SK-N-SH (cell line): ENCODE measurements around the gene WDR93. TPM values are rescaled to one million over a fixed set of nuclear protein-coding genes. Genes with fewer than 3 reads are reported as not detected.

Experiments
- CTCF ChIA-PET: fragments of 300-600, 350-600 bp; formaldehyde crosslinking; extraction: SDS; loops from one replicate; lab custom pipeline; 2021; lab: Yijun Ruan, JAX
- POLR2A ChIA-PET: fragments of 350-600 bp; sonication (Branson Sonifier 250); formaldehyde crosslinking; extraction: SDS; loops from one replicate; lab custom pipeline; 2020; ENCODE audit warnings: antibody characterized with exemption, inconsistent platforms; lab: Yijun Ruan, JAX
- DNase-seq: peaks from one replicate; pipeline ENCODE4 v3.0.0; 2012
- H2AFZ ChIP-seq: fragments of 200-600 bp; sonication (generic); 2 replicates; pipeline ENCODE4 v1.8.1; 2016; ENCODE audit warnings: antibody characterized with exemption, mild to moderate bottlenecking, low read depth
- H3F3A ChIP-seq: fragments of 200-600 bp; sonication (generic); replicated peaks from 2 replicates; pipeline ENCODE3; 2016; ENCODE audit warnings: antibody characterized with exemption, mild to moderate bottlenecking; ENCODE audit not compliant: insufficient read depth
- H3K27ac ChIP-seq, 2 experiments: fragments of 200-500 bp in 1 of 2; fragments of 200-600 bp in 1 of 2; sonication (Bioruptor generic) in 1 of 2; sonication (generic), shearing (Covaris generic) in 1 of 2; 2 replicates each; pipeline versions ENCODE4 v1.5.1 to v1.6.1; 2014 to 2016; ENCODE audit warnings: low read depth in 2 of 2, inconsistent platforms in 1 of 2, low read length in 1 of 2, mild to moderate bottlenecking in 1 of 2, mixed read lengths in 1 of 2
- H3K27me3 ChIP-seq: fragments of 200-600 bp; sonication (generic), shearing (Covaris generic); 2 replicates; pipeline ENCODE4 v1.6.1; 2016; ENCODE audit warnings: mixed run types; ENCODE audit not compliant: insufficient read depth
- H3K36me3 ChIP-seq, 2 experiments: fragments of 200-500 bp in 1 of 2; fragments of 200-600 bp in 1 of 2; sonication (Bioruptor generic) in 1 of 2; sonication (generic) in 1 of 2; replicated peaks in 1 of 2; 2 replicates each; pipeline versions ENCODE3 to v1.5.1; 2014 to 2016; ENCODE audit warnings: low read length in 1 of 2, mild to moderate bottlenecking in 1 of 2; ENCODE audit not compliant: insufficient read depth in 2 of 2, control insufficient read depth in 1 of 2
- H3K4me1 ChIP-seq, 2 experiments: fragments of 200-500 bp in 1 of 2; fragments of 200-600 bp in 1 of 2; sonication (Bioruptor generic) in 1 of 2; sonication (generic), shearing (Covaris generic) in 1 of 2; 2 replicates each; pipeline versions ENCODE4 v1.5.1 to v1.6.1; 2014 to 2016; ENCODE audit warnings: low read depth in 1 of 2, low read length in 1 of 2, mixed run types in 1 of 2; ENCODE audit not compliant: insufficient read depth in 2 of 2, control insufficient read depth in 1 of 2
- H3K4me2 ChIP-seq: fragments of 200-600 bp; sonication (generic), shearing (Covaris generic); 2 replicates; pipeline ENCODE4 v1.6.1; 2017; ENCODE audit warnings: mixed run types
- H3K4me3 ChIP-seq, 2 experiments: fragments of 200-500 bp in 1 of 2; fragments of 200-600 bp in 1 of 2; sonication (Bioruptor generic) in 1 of 2; sonication (generic), shearing (Covaris generic) in 1 of 2; 2 replicates each; pipeline versions ENCODE4 v1.5.1 to v1.8.1; 2014 to 2016; ENCODE audit warnings: low read depth in 2 of 2, inconsistent platforms in 1 of 2, low read length in 1 of 2, mild to moderate bottlenecking in 1 of 2, mixed read lengths in 1 of 2, moderate library complexity in 1 of 2
- H3K79me2 ChIP-seq: fragments of 200-600 bp; sonication (generic); 2 replicates; pipeline ENCODE4 v1.8.1; 2017; ENCODE audit warnings: mild to moderate bottlenecking; ENCODE audit not compliant: insufficient read depth
- H3K9ac ChIP-seq: fragments of 200-600 bp; sonication (generic); 2 replicates; pipeline ENCODE4 v1.6.1; 2017; ENCODE audit warnings: mixed run types
- H3K9me2 ChIP-seq: fragments of 200-600 bp; sonication (generic); 2 replicates; pipeline ENCODE4 v1.6.1; 2017; ENCODE audit warnings: mixed run types
- H3K9me3 ChIP-seq: fragments of 200-600 bp; sonication (generic); 2 replicates; pipeline ENCODE4 v1.6.1; 2017; ENCODE audit warnings: mixed run types, mild to moderate bottlenecking, moderate library complexity
- H4K20me1 ChIP-seq: fragments of 200-600 bp; sonication (generic); 2 replicates; pipeline ENCODE4 v1.6.1; 2017; ENCODE audit warnings: mild to moderate bottlenecking, mixed run types; ENCODE audit not compliant: insufficient read depth
- ELF1 ChIP-seq: IDR thresholded peaks from 2 replicates; pipeline ENCODE4 v1.4.0; 2012
- EP300 ChIP-seq, 2 experiments: IDR thresholded peaks; 2 replicates each; pipeline versions ENCODE4 v1.4.0 to v1.6.1; 2012; ENCODE audit warnings: borderline replicate concordance in 1 of 2, low read depth in 1 of 2, low read length in 1 of 2
- EZH2phosphoT487 ChIP-seq: fragments of 200-600 bp; sonication (generic); IDR thresholded peaks from 2 replicates; pipeline ENCODE4 v1.6.1; 2017; ENCODE audit warnings: low read depth, mixed run types, mild to moderate bottlenecking, antibody characterized with exemption, moderate library complexity, borderline replicate concordance
- FOXJ3 ChIP-seq: sonication (generic); formaldehyde crosslinking; IDR thresholded peaks from 2 replicates; pipeline ENCODE4 v1.5.1; 2020; ENCODE audit warnings: mild to moderate bottlenecking, missing genetic modification reagents
- GABPA ChIP-seq: IDR thresholded peaks from 2 replicates; pipeline ENCODE4 v1.4.0; 2012; ENCODE audit warnings: low read depth, mild to moderate bottlenecking
- IRF3 ChIP-seq: fragments of 150-350 bp; IDR thresholded peaks from 2 replicates; pipeline ENCODE4 v1.6.1; 2016; ENCODE audit warnings: mild to moderate bottlenecking, low read depth, low read length
- MAX ChIP-seq: IDR thresholded peaks from 2 replicates; pipeline ENCODE4 v1.4.0; 2012; ENCODE audit warnings: low read depth
- MXI1 ChIP-seq: IDR thresholded peaks from 2 replicates; pipeline ENCODE4 v1.6.1; 2012; ENCODE audit warnings: mild to moderate bottlenecking, low read depth, low read length, improper control_type of control experiment
- NFIC ChIP-seq: IDR thresholded peaks from 2 replicates; pipeline ENCODE4 v1.4.0; 2012; ENCODE audit warnings: borderline replicate concordance
- SIN3A ChIP-seq: IDR thresholded peaks from 2 replicates; pipeline ENCODE4 v1.6.1; 2012; ENCODE audit warnings: low read depth, mild to moderate bottlenecking, low read length, moderate library complexity, borderline replicate concordance
- TAF1 ChIP-seq: IDR thresholded peaks from 2 replicates; pipeline ENCODE4 v1.6.1; 2012; ENCODE audit warnings: low read depth, mild to moderate bottlenecking, low read length, moderate library complexity, borderline replicate concordance
- TEAD4 ChIP-seq: IDR thresholded peaks from 2 replicates; pipeline ENCODE4 v1.4.0; 2012; ENCODE audit warnings: mild to moderate bottlenecking, borderline replicate concordance; ENCODE audit not compliant: insufficient read depth
- USF1 ChIP-seq: IDR thresholded peaks from 2 replicates; pipeline ENCODE4 v1.4.0; 2012; ENCODE audit warnings: low read depth, borderline replicate concordance
- USF2 ChIP-seq: fragments of 150-350 bp; IDR thresholded peaks from 2 replicates; pipeline ENCODE4 v1.6.1; 2017; ENCODE audit warnings: antibody characterized with exemption, low read length, low read depth, borderline replicate concordance
- ZBTB33 ChIP-seq: IDR thresholded peaks from 2 replicates; pipeline ENCODE4 v1.4.0; 2012; ENCODE audit warnings: low read depth, borderline replicate concordance
- WGBS: methylation state at CpG from one replicate; pipeline ENCODE4 v1.1.6; 2017; ENCODE audit warnings: low lambda C conversion rate; 5-methylcytosine and 5-hydroxymethylcytosine counted together
- polyA plus RNA-seq, 3 experiments: library from polyadenylated mRNA; depleted of rRNA; stranded (reverse); fragments of >200 nt; gene quantifications; 2 replicates each; pipeline ENCODE4 v1.2.3, GENCODE V29; 2012

The WDR93 gene
- polyA plus RNA-seq, 1 of the 3 experiments (the other 2 are of a cell fraction), result 0.35 TPM

GRCh38 chr15:89693091-89693490 is 2.5 kb downstream of the WDR93 start:
- Histone ChIP-seq H3K4me2 (no peak overlapping the region), H2AFZ (no peak overlapping the region), H3K4me1 (no peaks in the 10 kb centered on the region; a peak in 2 of 4 replicates), H3K9me2 (no peaks in the 10 kb centered on the region), H3K9me3 (no peaks in the 10 kb centered on the region), H3K79me2 (peaks cover 8% of the 10 kb centered on the region; the same call in 1 of the 2 replicates), H3K27me3 (no peaks in the 10 kb centered on the region), H3F3A (peaks cover 6% of the 10 kb centered on the region), H3K27ac (no peak overlapping the region), H3K36me3 (no peaks in the 10 kb centered on the region), H3K9ac (no peak overlapping the region), H3K4me3 (no peak overlapping the region), H4K20me1 (no peaks in the 10 kb centered on the region)
- WGBS, result 7% methylated on average over 2 of the region's 2 CpGs
- POLR2A ChIA-PET, result no interaction called here
- CTCF ChIA-PET, result no interaction called here
- TF ChIP-seq MXI1, result no peak
- no peak for TF ChIP-seq ZBTB33
- DNase-seq, result no peak

- Histone ChIP-seq H3K79me2 (peaks cover 8% of the 10 kb centered on the region; the same call in 1 of the 2 replicates), H3K9me3 (no peaks in the 10 kb centered on the region), H4K20me1 (no peaks in the 10 kb centered on the region), H3K27me3 (no peaks in the 10 kb centered on the region), H3K36me3 (no peaks in the 10 kb centered on the region), H3K4me1 (no peaks in the 10 kb centered on the region; a peak in 2 of 4 replicates), H2AFZ (no peak overlapping the region), H3K4me3 (no peak overlapping the region), H3F3A (peaks cover 6% of the 10 kb centered on the region), H3K9ac (no peak overlapping the region), H3K27ac (no peak overlapping the region), H3K9me2 (no peaks in the 10 kb centered on the region), H3K4me2 (no peak overlapping the region)
- ChIA-PET CTCF (no interaction called here), POLR2A (no interaction called here)
- DNase-seq, result no peak
- TF ChIP-seq EP300 (IDR thresholded peaks at IDR 0.05; ENCODE audit: borderline replicate concordance in 1 of 2, low read depth in 1 of 2, low read length in 1 of 2) (no peak), MAX (no peak), USF2 (no peak), EZH2phosphoT487 (no peak), FOXJ3 (CRISPR knock-in tag) (no peak), TAF1 (no peak), NFIC (no peak), TEAD4 (no peak), IRF3 (no peak), ELF1 (no peak), GABPA (no peak), SIN3A (no peak), USF1 (no peak)
- WGBS, result 24% methylated on average over 1 of the region's 1 CpG
Observed at GRCh38 chr15:89693696-89694095, 3.1 kb downstream of the WDR93 start.
